Fibroblast of pulmonary artery (primary cell): ENCODE data around the gene AREL1.

Source experiments
- DNase-seq: peaks from one replicate; pipeline ENCODE4 v3.0.0-alpha.2; 2010; ENCODE audit warnings: low read depth
- H3K4me3 ChIP-seq: replicated peaks from 2 replicates; pipeline ENCODE4 v1.5.1; 2011; ENCODE audit warnings: low read depth, mild to moderate bottlenecking, control low read depth, low read length, moderate library complexity
- CTCF ChIP-seq: IDR thresholded peaks from 2 replicates; pipeline ENCODE4 v1.5.1; 2011; ENCODE audit warnings: mild to moderate bottlenecking, control low read depth, low read length, inconsistent platforms; ENCODE audit errors: missing control alignments

AREL1 gene

DNA sequence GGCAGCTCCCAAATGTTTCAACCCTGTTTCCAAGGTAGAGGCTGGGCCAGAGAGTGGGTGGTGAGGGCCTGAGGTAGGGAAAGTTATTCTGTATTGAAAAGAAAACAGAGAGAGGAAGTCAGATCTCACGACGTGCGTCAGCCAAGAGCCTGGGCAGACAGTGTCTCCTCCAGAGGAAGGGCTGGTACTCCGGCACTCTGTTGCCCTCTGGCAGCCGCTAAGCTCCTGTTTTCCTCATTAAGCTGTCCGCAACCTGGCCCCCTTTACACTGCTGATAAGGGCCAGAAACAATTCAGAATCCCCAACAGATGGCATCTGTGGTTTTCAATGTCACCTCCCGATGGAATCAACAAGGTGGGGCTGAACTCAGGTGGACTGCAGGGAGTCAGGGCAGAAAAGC is 74.8 kb downstream of the AREL1 start:
- no peak for DNase-seq
- TF ChIP-seq CTCF, result no peak
- no peak overlapping the region for H3K4me3 ChIP-seq

- TF ChIP-seq CTCF, result no peak
- no peak overlapping the region for H3K4me3 ChIP-seq
- no peak for DNase-seq
Observed at GRCh38 chr14:74637178-74637550, 75.7 kb downstream of the AREL1 start.

GRCh38 chr14:74636424-74637177 is 76.3 kb downstream of the AREL1 start:
- no peak overlapping the region for H3K4me3 ChIP-seq
- no peak for TF ChIP-seq CTCF
- no peak for DNase-seq

DNA sequence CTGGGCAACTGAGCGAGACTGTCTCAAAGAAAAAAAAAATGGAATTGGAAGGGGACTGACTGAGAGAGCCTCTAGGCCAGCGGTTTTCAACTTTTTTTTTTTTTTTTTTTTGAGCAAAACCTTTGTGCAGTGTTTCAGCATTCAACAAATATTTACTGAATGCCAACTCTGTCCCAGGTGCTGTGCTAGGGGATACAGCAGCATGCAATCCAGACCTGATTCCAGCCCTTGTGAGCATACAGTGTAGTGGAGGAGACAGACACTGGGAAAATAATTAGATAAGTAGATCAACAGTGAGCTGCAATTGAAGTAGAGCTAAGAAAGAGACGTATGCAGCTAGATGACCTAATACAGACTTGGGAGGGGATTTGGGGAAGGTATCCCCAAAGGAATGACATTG is 77.0 kb downstream of the AREL1 start:
- no peak for TF ChIP-seq CTCF
- H3K4me3 ChIP-seq, result no peak overlapping the region
- no peak for DNase-seq

DNA sequence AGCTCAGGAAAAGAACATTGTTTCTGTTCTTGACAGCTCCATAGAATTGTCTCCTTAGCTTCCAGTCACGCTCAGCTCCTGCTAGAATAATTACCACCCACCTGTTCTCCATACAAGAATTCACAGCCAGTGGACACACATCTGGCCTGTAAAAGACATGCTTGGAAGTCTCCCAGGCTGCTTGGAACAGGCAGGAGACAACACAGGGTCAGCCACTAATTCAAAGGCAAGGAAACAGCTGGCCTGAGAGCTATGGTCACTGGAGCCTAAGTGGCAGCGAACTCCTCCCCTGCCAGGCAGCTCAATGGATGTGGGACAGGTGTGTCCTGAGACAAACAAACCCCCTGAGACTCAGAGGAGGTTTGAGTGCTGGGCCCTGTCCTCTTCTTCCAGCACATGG is 77.9 kb downstream of the AREL1 start:
- H3K4me3 ChIP-seq, result no peak overlapping the region
- TF ChIP-seq CTCF, result no peak
- DNase-seq, result no peak

DNA sequence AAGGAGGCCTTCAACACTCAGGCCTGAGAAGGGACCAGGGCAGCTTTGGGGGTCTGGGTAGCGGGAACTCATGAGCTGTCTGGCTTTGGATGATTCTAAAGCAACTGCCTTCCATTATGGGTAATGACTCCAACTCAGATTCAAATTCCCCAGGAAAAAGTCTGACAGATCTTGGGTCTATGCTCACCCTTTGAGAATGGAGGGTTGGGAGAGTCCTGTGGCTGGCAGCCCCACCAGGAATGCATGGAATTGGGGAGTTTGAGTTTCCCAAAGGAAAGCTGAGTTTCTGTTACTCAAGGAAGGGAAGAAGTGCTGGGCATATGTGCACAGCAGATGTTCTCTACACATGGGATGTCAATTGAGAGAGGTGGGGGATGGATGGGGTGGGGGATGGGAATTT is 78.4 kb downstream of the AREL1 start:
- no peak overlapping the region for H3K4me3 ChIP-seq
- no peak for TF ChIP-seq CTCF
- no peak for DNase-seq
